Measurements from ENCODE around the gene NR2C2AP. TPM values are rescaled to one million over a fixed set of nuclear protein-coding genes. Genes with fewer than 3 reads are reported as not detected.

Gene NR2C2AP
- total RNA-seq, 3 donors from 2014 or later, result 19.8 to 24.1 (median 21.6) TPM

DNA sequence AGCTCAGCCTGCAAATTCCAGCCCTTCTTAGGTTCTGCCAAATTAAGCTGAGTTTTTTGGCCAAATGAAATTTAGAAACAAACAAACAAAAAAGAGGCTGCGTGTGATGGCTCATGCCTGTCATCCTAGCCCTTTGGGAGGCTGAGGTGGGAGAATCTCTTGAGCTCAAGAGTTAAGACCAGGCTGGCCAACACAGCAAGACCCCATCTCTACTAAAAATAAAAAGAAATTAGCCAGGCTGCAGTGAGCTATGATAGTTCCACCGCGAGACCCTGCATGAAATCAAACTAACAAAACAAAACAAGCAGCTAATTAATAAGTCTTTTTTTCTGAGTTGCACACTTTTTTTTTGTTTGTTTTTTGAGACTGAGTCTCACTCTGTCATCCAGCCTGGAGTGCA is 26.5 kb upstream of the NR2C2AP start:
- Histone ChIP-seq H3K27ac (no peak overlapping the region), H3K4me3 (no peak overlapping the region), H3K36me3 (no peaks in the 10 kb centered on the region), H3K9me3 (peaks cover 10 to 19% of the 10 kb centered on the region in 2 donors), H3K27me3 (peaks cover 3 to 39% of the 10 kb centered on the region in 2 donors), H3K4me1 (no peaks in the 10 kb centered on the region)
- TF ChIP-seq POLR2A (IDR thresholded peaks at IDR 0.05) (no peak), POLR2AphosphoS5 (IDR thresholded peaks at IDR 0.05) (no peak)
- TF ChIP-seq, protein P1, sequence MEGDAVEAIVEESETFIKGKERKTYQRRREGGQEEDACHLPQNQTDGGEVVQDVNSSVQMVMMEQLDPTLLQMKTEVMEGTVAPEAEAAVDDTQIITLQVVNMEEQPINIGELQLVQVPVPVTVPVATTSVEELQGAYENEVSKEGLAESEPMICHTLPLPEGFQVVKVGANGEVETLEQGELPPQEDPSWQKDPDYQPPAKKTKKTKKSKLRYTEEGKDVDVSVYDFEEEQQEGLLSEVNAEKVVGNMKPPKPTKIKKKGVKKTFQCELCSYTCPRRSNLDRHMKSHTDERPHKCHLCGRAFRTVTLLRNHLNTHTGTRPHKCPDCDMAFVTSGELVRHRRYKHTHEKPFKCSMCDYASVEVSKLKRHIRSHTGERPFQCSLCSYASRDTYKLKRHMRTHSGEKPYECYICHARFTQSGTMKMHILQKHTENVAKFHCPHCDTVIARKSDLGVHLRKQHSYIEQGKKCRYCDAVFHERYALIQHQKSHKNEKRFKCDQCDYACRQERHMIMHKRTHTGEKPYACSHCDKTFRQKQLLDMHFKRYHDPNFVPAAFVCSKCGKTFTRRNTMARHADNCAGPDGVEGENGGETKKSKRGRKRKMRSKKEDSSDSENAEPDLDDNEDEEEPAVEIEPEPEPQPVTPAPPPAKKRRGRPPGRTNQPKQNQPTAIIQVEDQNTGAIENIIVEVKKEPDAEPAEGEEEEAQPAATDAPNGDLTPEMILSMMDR (IDR thresholded peaks at IDR 0.05), result no peak
- no peak for DNase-seq (ENCODE audit: low spot score in 2 of 2)
- intact Hi-C loops (cut with DNase I; ENCODE audit: low total_unique reads), result no loop called here

DNA sequence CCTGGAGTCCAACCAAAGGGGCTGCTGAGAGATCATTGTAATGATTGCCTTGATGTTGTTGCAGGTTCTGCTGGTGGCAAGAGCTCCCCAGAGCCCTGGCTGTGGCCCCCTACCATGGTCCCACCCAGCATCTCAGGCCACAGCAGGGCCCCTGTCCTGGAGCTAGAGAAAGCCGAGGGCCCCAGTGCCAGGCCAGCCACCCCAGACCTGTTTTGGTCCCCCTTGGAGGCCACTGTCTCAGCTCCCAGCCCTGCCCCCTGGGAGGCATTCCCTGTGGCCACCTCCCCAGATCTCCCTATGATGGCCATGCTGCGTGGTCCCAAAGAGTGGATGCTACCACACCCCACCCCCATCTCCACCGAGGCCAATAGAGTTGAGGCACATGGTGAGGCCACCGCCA is 24.0 kb upstream of the NR2C2AP start:
- Histone ChIP-seq H3K27me3 (peaks cover 3 to 50% of the 10 kb centered on the region in 2 donors), H3K36me3 (no peaks in the 10 kb centered on the region), H3K27ac (no peak overlapping the region), H3K9me3 (no peaks in the 10 kb centered on the region), H3K4me1 (no peaks in the 10 kb centered on the region), H3K4me3 (no peak overlapping the region)
- DNase-seq (ENCODE audit: low spot score in 2 of 2), result no peak
- intact Hi-C loops (cut with DNase I; ENCODE audit: low total_unique reads), result no loop called here
- no peak for TF ChIP-seq POLR2A (IDR thresholded peaks at IDR 0.05)
- TF ChIP-seq, protein P1 (IDR thresholded peaks at IDR 0.05), result no peak
- TF ChIP-seq POLR2AphosphoS5 (IDR thresholded peaks at IDR 0.05), result no peak

DNA sequence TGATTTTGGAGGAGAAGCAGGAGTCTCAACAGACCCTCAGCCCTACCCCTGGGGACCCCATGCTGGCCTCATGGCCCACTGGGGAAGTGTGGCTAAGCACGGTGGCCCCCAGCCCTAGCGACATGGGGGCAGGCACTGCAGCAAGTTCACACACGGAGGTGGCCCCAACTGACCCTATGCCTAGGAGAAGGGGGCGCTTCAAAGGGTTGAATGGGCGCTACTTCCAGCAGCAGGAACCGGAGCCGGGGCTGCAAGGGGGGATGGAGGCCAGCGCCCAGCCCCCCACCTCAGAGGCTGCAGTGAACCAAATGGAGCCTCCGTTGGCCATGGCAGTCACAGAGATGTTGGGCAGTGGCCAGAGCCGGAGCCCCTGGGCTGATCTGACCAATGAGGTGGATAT is 23.4 kb upstream of the NR2C2AP start:
- no peak for DNase-seq (ENCODE audit: low spot score in 2 of 2)
- H3K9me3 ChIP-seq, result no peaks in the 10 kb centered on the region
- H3K4me3 ChIP-seq, result no peak overlapping the region
- TF ChIP-seq POLR2AphosphoS5 (IDR thresholded peaks at IDR 0.05) (no peak), POLR2A (IDR thresholded peaks at IDR 0.05) (no peak)
- TF ChIP-seq, protein P1 (IDR thresholded peaks at IDR 0.05), result no peak
- intact Hi-C loops (cut with DNase I; ENCODE audit: low total_unique reads), result no loop called here
- no peak overlapping the region for H3K27ac ChIP-seq
- H3K4me1 ChIP-seq, result no peaks in the 10 kb centered on the region
- H3K36me3 ChIP-seq, result no peaks in the 10 kb centered on the region
- H3K27me3 ChIP-seq, result peaks cover 3 to 50% of the 10 kb centered on the region in 2 donors

DNA sequence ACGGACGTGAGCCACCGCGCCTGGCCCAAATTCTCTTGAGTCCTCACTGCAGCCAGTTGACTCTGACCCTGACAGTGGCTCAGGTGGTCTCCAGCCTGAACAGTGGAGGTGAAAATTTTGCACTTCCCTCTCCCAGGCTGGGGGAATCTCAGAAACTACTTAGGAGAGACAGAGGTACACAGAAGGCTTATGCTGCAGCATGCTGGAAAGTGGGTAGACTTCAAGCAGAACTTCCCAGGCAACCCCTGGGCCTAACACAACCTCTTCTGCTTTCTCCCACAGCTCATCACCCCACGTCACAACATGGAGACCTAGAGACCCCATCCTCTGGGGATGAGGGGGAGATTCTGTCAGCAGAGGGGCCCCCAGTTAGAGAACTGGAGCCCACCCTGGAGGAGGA is 23.0 kb upstream of the NR2C2AP start:
- no peaks in the 10 kb centered on the region for H3K4me1 ChIP-seq
- H3K9me3 ChIP-seq, result no peaks in the 10 kb centered on the region
- H3K4me3 ChIP-seq, result no peak overlapping the region
- TF ChIP-seq POLR2A (IDR thresholded peaks at IDR 0.05) (no peak), POLR2AphosphoS5 (IDR thresholded peaks at IDR 0.05) (no peak)
- TF ChIP-seq, protein P1 (IDR thresholded peaks at IDR 0.05), result no peak
- H3K36me3 ChIP-seq, result no peaks in the 10 kb centered on the region
- H3K27me3 ChIP-seq, result peaks cover 3 to 50% of the 10 kb centered on the region in 2 donors
- no peak for DNase-seq (ENCODE audit: low spot score in 2 of 2)
- intact Hi-C loops (cut with DNase I; ENCODE audit: low total_unique reads), result no loop called here
- H3K27ac ChIP-seq, result no peak overlapping the region

DNA sequence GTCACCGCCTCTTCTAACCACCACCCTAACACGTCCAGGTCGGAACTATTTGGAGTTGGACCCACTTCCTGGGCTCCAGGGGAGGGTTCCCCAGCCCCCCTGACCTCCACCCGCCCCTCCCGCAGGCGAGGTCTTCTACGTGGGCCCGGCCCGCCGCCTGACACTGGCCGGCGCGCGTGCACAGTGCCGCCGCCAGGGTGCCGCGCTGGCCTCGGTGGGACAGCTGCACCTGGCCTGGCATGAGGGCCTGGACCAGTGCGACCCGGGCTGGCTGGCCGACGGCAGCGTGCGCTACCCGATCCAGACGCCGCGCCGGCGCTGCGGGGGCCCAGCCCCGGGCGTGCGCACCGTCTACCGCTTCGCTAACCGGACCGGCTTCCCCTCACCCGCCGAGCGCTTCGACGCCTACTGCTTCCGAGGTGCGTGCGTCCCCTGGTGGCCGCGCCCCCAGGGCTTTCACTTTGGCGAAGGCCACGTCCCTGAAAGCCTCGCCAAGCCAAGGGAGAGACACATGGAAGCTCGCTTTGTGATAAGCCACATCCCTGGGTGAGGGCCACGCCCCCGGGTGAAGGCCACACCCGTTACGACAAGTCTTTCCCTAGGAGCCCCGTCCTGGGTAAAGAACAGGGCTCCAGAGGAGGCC is 21.8 kb upstream of the NR2C2AP start:
- no peaks in the 10 kb centered on the region for H3K4me1 ChIP-seq
- H3K9me3 ChIP-seq, result no peaks in the 10 kb centered on the region
- TF ChIP-seq, protein P1 (IDR thresholded peaks at IDR 0.05), result peak in 2 of 3 donors; percentile 22 to 25
- TF ChIP-seq POLR2A (IDR thresholded peaks at IDR 0.05) (no peak), POLR2AphosphoS5 (IDR thresholded peaks at IDR 0.05) (no peak)
- H3K4me3 ChIP-seq, result peak overlapping the region; percentile 22 to 63 (median 44)
- H3K36me3 ChIP-seq, result no peaks in the 10 kb centered on the region
- H3K27me3 ChIP-seq, result peaks cover 3 to 50% of the 10 kb centered on the region in 2 donors
- peak; percentile 22 to 53 for DNase-seq (ENCODE audit: low spot score in 2 of 2)
- H3K27ac ChIP-seq, result no peak overlapping the region
- intact Hi-C loops (cut with DNase I; ENCODE audit: low total_unique reads), result no loop called here

Data from breast epithelium (tissue), 4 donors.